GM21529 (cell line): ENCODE results near the gene SLC35A5.

Experiments
- ATAC-seq: cut with Tn5 transposase; IDR thresholded peaks from one replicate; pipeline ENCODE4 v1.9.1; 2021; ENCODE audit not compliant: unreplicated experiment

SLC35A5 gene

DNA sequence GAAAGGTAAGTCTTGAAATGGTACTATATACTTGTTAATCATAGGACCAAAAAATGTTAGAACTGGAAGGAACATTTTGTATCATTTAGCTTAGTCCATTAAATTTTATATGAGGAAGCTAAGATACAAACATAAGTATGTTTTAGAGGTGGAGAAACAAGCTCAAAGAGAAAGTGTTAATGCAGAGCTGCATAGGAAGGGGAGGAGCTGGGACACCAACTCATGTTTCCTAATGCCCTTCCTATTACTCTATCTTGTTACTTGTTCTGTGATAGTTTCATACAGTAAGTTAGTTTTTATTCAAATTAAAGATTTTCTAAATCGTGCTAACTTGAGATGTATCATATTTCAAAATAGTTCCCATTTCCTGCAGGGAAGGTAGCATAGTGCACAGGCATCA lies 7.4 kb downstream of the SLC35A5 start:
- no peak for ATAC-seq

DNA sequence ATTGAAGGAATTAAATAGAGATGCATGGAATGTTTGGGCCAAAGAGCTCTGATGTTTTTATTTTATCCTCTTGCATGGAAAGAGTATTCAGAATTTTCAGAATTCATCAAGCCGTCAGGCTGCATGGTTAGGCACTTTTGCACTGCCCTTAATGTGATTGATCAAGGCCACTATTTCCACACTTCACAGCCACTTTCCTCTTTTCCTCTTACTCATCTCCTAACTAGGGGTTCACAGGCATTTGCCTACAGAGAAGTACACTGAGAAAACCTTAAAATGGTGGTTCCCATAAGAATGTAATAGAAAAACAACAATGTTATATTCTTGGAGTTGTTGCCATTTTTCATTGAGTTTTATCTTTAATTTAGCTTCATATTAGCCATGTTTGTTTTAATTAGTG lies 10.9 kb downstream of the SLC35A5 start:
- no peak for ATAC-seq

DNA sequence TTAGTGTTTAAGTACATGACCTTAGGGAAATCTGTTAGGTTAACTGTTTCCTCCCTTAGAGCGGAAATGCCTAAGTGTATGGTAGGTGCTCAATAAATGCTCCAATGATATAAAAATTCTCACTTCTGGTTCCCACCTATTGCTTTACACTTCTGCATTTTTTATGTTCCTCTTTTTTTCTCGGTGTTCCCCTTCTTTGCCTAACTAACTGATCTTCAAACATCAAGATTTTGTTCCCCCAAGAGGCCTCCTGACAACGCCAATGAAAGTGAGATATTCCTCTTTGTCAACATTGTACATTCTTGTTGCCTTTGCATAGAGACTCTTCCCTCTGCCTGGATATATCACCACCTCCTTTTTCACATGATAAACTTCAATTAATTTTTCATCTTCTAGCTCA lies 17.4 kb downstream of the SLC35A5 start:
- ATAC-seq: no peak

DNA sequence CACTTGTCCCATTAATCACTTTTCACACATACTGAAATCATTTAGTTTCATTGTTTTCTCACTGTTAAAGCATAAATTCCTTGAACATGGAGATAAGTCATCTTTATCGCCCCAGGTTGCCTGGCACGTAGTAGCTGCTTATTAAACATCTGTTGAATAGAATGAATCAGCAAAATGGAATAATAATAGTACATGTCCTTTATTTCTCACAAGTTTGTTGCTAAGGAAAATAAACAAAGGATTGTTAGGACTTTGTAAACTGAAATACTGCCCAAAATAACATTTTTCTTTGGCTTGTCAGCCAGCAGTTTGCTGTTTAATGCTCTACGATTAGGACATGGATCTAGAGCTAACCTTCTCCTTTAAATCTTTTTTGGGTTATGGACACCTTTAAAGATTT lies 17.9 kb downstream of the SLC35A5 start:
- no peak for ATAC-seq

DNA sequence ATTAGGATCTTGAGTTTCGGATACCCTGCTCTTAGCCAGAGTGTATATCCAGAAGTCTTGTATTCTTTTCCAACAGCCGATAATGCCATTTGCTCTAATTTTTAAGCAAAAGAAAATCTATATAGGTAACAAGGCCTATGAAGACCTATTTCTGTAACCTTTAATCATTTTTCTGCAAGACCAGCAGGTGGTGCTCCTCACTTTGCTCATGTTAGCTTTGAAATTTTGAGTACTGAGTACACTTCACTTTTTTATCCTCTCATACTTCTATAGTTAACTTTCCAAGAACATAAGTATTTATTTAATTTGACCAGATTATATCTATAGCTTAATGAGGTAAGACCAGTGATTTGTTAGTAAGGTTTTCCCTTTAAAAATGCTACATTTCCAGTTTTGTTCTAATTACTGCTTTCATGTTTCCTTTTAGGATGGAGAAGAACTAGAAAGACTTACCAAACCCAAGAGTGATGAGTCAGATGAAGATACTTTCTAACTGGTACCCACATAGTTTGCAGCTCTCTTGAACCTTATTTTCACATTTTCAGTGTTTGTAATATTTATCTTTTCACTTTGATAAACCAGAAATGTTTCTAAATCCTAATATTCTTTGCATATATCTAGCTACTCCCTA lies 20.5 kb downstream of the SLC35A5 start:
- peak; percentile 49 for ATAC-seq

DNA sequence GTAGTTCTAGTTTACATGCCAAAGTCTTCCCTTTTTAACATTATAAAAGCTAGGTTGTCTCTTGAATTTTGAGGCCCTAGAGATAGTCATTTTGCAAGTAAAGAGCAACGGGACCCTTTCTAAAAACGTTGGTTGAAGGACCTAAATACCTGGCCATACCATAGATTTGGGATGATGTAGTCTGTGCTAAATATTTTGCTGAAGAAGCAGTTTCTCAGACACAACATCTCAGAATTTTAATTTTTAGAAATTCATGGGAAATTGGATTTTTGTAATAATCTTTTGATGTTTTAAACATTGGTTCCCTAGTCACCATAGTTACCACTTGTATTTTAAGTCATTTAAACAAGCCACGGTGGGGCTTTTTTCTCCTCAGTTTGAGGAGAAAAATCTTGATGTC lies 21.3 kb downstream of the SLC35A5 start:
- ATAC-seq: no peak

DNA sequence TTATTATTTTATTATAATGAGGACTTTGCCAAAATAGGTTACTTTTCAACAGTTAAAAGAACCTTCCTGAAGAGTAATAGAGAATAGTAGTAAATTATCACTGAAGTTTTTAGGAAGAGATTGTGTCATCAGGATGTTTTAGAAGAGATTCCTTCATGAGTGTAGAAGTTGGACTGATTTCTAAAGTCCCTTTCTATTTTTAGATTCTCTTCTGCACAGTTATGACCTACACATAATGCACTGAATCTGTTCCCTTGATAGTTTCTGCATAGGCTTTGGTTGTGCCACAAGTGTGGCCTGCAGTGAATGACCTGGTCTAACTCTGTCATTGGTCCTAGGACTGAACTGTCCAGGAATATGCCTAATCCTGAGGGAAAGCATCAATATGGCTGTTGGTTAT lies 23.9 kb downstream of the SLC35A5 start:
- ATAC-seq: no peak

DNA sequence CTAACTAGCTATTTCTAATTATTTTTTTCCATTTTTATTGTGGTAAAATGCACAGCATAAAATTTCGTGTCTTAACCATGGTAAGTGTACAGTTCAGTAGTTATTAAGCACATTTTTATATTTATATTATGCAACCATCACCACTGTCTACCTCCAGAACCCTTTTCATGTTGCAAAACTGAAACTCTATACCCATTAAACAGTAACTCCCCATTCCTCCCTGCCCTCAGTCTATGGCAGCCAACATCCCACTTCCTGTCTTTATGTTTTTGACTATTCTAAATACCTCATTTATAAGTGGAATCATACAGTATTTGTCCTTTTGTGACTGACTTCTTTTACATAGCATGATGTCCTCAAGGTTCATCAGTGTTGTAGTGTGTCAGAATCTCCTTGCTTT lies 25.5 kb downstream of the SLC35A5 start:
- no peak for ATAC-seq

DNA sequence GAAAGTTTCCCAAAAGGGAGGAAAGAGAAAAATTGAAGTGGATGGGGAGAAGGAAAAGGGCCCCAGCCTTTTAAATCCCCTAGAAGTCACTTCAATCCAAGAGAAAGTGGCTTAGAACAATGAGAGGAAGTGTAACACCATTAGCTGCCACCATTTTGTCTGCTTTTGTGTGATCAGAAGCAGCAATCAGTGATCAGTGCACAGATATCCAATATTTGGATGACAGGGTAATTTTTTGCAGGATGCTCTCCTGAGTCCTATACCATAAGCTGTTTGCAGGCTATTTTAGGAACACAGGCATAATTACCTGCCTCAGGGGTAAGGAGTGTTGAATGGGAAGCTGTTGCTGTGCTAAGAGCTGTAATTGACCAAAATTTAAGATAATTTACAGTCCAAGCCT lies 31.4 kb downstream of the SLC35A5 start:
- ATAC-seq: no peak

DNA sequence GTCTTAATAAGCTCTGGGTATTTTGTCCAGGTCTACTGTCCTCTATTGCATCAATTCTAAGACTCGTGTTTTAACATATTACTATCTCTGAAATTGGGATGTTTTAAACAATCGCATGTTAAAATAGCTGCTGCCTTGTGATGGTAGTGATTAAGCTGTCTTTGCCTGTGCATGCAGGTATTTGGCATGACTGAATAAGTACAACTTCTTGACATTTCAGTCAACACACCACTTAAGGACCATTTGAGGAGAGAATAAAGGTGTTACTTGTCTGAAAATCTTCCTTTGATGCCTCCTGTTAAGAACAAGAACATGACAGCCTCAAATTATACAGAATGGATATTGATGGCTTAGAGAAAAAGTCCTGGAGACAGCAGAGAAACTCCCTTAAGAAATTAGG lies 33.0 kb downstream of the SLC35A5 start:
- no peak for ATAC-seq

DNA sequence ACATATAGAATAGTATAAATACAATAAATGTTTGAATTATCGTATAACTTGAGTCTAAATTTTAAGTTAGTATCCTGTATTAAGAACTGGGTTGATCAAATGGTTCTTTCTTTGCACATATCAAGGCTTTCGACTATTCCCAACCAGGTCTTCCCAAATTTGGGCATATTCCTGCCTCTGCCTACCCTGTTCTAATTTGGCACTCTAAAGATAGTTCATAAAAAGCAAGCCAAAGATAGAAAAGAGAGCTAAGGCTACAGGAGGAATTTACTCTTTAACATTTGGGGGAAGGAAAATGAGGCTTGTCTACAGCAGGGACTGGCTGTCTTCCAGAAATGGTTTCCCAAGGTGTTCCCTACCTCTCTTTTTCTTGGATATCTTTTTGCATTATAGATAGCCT lies 36.1 kb downstream of the SLC35A5 start:
- no peak for ATAC-seq

DNA sequence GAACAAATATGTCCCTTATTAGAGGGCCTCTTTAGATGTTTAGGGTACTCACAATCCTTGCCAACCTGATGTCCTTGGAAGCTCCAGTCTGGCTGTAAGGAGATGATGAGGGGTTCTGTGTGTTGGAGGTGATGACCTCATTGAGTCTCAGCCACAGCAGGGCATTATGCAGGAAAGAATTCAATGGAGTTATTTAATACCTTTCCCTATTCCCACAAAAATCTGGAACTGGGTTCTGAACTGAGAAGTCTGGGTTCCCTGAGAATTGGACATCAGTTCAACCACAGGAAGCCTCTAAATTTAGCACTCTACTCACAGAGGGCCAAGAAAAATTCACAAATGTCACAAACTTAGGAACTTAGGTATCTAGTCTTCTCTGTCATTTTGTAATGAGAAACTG lies 36.9 kb downstream of the SLC35A5 start:
- ATAC-seq: no peak

DNA sequence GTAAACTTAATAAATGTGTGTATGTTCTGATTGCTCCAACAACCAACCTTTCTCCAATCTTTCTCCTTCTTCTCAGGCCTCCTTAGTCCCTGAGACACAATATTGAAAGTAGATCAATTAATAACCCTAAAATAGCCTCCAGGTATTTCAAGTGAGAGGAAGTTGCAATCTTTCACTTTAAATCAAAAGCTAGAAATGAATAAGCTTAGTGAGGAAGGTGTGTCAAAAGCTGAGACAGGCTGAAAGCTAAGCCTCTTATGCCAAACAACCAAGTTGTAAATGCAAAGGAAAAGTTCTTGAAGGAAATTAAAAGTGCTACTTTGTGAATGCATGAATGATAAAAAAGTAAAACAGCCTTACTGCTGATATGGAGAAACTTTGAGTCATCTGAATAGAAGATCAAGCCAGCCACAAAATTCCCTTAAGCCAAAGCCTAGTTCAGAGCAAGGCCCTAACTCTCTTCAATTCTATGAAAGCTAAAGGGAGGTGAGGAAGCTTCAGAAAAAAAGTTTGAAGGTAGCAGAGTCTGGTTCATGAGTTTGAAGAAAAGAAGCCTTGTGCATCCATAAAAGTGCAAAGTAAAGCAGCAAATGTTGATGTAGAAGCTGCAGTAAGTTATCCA lies 40.5 kb downstream of the SLC35A5 start:
- peak; percentile 84 for ATAC-seq

DNA sequence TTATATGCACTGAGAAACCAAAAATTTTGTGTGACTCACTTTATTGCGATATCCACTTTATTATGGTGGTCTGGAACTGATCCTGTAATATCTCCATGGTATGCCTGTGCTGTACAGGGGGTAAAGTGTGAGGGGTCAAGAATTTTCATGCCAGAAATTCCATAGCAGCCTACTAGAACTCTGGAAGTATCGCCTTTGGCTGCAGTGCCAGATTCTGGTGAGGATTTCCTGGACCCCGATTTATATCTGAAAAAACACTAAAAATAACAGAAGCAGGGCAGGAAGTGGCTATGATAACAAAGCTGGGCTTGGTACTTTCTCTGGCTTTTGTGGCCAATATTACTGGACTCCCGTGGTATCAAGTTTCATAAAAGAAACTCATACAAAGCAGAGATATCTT lies 42.7 kb downstream of the SLC35A5 start:
- ATAC-seq: no peak

DNA sequence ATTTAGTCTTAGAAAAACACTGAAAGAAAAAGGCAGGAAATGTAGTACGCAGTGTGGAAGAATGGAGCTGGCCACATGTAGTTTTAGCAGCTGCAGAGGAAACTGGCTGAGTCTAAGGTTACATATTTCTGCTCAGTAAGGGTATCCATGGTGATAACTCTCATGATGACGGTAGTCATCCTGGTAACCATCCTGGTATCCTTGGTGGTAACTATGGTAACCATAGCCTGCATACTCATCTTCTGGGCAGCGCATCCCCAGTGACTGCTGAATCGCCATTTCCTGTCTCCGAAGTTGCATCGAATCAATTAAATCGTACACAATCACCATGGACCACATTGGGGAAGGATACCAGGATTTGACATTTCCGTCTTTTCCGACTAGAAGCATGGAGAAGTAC lies 43.4 kb downstream of the SLC35A5 start:
- no peak for ATAC-seq

DNA sequence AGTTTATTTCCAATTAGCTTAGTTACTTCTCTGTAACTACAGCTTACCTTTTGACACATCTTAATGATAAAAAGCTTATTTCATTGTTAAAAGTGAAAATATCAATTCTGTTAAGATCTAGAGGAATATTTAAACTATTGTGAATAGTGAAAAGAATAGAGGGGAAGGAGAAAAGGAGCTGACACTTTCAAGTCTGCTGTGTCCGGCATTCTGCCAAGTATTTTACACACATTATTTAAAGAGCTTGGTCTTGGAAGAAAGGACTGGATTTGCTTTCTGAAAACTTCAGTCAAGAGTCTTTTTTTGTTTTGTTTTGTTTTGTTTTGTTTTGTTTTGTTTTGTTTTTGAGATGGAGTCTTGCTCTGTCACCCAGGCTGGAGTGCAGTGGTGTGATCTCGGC lies 44.3 kb downstream of the SLC35A5 start:
- no peak for ATAC-seq

DNA sequence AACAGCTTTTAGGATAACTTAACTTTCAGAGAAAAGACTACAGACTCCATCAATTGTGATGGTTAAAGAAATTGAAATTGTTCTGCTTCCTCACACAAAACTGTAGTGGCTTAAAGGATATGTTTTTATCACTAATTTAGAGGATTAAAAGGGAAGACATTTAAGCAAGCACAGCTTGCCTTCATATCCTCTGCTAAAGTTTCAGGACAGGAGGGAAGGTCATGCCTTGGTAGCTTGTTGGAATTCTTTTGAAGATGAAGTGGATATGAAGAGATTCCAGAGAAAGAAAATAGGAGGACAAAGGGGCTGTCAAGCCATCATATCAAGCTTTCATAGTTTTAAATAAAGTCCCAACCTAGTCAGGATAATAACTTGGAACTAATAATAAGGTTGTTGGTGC lies 46.0 kb downstream of the SLC35A5 start:
- ATAC-seq: no peak

DNA sequence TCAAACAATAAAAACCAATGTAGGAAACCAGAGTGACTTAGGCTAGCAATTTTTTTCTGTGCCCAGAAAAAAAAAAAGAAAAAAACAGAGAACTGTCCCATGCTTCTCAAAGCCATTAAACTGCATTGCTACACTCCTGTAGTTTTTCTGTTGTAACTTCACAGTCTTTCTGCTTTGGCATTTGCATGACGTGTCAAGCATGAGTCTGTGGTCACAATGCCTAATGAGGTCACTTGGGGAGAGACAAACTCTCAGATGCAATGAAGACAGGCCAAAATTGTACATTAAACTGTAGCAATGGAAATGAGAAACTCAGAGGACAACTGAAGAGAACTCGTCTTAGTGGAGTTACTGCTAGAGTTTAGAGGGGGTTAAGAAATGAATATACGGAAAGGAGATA lies 48.3 kb downstream of the SLC35A5 start:
- no peak for ATAC-seq

DNA sequence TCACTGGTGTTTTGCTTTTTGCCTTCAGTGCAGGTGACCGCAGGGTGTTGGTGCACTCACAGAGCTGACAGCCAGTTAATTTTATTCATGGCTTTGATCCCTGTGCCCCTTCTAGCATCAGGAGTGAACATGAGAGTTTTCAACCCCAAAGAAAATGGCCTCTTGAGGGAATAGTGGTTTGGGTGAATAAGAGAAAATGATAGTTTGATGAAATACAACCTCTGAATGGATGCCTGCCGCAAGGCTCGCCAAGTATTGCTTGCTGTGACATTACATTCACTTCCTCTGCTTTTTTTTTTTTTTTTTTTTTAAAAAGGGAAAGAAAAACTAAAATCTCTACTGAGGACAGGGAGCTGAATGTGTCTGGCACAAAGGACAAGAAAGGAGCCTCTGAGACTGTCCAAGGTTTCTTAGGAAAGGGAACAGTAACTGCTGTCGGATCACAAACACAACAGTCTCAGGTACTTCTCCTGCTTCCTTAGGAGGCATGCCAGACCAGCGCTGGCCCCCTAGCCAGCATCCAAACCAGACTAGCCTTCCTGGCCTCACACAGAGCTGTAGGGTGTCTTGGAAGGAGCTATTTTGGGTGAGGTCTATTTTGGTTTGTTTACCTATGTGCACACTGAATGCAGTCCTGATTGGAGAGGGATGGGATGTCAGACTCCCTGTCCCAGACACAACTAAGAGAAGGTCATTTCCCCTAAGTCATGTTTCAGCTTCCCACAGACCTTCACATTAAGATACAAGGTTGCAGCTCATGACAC lies 50.1 kb downstream of the SLC35A5 start:
- ATAC-seq: no peak

DNA sequence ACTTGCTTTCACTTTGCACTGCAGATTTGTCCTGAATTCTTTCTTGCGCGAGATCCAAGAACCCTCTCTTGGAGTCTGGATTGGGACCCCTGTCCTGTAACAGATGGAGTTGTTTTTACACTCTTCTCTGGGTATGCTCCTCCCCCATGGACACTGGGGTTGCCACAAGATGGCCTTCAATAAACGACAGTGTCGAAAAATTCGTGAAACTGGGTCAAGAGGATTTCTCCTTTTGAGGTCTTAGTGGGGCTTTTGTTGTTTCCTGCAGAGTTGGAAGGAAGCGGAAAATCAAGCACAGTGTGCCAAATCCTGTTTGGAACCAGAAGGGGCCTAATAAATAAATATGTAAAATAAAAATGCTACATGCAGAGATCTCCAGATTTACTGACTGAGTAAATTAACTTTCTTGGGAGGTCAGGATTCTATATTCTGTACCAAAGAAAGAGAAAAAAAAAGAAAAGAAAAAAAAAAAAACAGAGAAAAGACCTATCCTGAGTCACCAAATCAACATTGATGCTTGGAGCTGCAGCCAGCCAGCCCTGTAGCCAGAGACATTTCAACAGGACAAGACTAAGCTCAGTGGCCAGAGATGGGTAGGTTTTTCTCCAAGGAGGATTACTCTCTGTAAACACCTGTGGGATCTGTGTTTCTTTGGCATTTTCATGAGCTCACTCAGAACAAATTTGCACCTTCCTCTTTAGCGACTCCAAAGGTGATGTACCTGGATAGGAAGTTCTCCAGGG lies 54.3 kb downstream of the SLC35A5 start:
- ATAC-seq: no peak

DNA sequence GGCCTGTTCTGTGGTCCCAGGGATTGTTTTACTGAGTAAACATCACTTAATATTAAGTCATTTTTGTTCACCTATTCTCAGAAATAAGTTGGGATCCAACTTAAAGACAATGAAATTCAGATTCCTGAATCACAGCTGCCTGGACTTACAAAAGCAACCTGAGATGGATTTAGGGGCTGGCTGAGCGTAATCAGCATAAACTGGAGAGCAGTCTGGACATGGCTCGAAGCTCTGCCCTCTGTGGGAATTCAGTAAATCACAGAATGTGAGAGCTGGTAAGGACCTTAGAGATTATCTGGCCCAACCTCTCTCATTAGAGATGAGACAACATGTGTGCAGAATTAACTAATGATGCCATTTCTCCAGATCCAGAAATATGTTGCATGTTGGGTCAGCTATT lies 55.4 kb downstream of the SLC35A5 start:
- no peak for ATAC-seq

DNA sequence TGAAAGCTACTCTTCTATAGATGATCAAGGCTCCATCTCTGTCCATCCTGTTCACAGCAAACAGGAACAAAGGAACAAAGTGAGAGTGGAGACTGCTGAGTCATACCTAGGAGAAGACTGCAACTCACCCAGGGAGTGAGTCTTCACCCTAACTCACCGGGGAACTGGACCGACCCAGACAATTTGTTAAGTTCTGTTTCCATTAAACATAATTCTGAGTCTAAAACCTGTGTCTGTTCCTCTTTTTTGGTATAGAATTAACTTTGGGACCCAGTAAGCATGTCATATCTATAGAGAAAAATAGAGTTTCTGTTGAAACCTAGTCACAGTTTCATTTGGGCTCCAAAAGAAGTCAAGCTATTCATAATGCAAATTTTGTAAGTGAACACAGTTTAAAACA lies 57.5 kb downstream of the SLC35A5 start:
- peak; percentile 78 for ATAC-seq
